Neural cell (in vitro differentiated cells): ENCODE data around the gene ZNF248. TPM values are rescaled to one million over a fixed set of nuclear protein-coding genes. Genes with fewer than 3 reads are reported as not detected.

Experiments used
- H2AFZ ChIP-seq: fragments of 200-600, 300-800 bp; sonication (generic), shearing (Covaris generic); 2 replicates; pipeline ENCODE4 v1.6.0; 2014; ENCODE audit warnings: low read depth, mild to moderate bottlenecking, antibody characterized with exemption, low read length, moderate library complexity
- H3F3A ChIP-seq: fragments of 200-600 bp; shearing (Covaris generic); 2 replicates; pipeline ENCODE4 v1.6.1; 2016; ENCODE audit warnings: mild to moderate bottlenecking, moderate library complexity, mixed read lengths, antibody characterized with exemption, low read length; ENCODE audit not compliant: insufficient read depth, poor library complexity, severe bottlenecking
- H3K27ac ChIP-seq: fragments of 200-600, 300-800 bp; sonication (generic), shearing (Covaris generic); 2 replicates; pipeline ENCODE4 v1.5.1; 2014; ENCODE audit warnings: mild to moderate bottlenecking, low read length, moderate library complexity
- H3K27me3 ChIP-seq: fragments of 300-800, 200-600 bp; sonication (generic), shearing (Covaris generic); 2 replicates; pipeline ENCODE4 v1.6.0; 2014; ENCODE audit warnings: mild to moderate bottlenecking, low read depth, low read length, moderate library complexity; ENCODE audit not compliant: insufficient read depth
- H3K36me3 ChIP-seq: fragments of 300-800, 200-600 bp; sonication (generic), shearing (Covaris generic); 2 replicates; pipeline ENCODE4 v1.5.1; 2014; ENCODE audit warnings: mild to moderate bottlenecking, antibody characterized with exemption, low read length, moderate library complexity; ENCODE audit not compliant: insufficient read depth
- H3K4me2 ChIP-seq: fragments of 300-800, 200-600 bp; sonication (generic), shearing (Covaris generic); 2 replicates; pipeline ENCODE4 v1.6.0; 2014; ENCODE audit warnings: mild to moderate bottlenecking, low read length
- H3K4me3 ChIP-seq: fragments of 300-800, 200-600 bp; sonication (generic), shearing (Covaris generic); 2 replicates; pipeline ENCODE4 v1.5.1; 2014; ENCODE audit warnings: mild to moderate bottlenecking, low read length, moderate library complexity
- H3K79me2 ChIP-seq: fragments of 200-600 bp; shearing (Covaris generic); replicated peaks from 2 replicates; pipeline ENCODE4 v1.6.0; 2014; ENCODE audit warnings: mild to moderate bottlenecking, low read length, moderate library complexity; ENCODE audit not compliant: insufficient read depth
- H3K9ac ChIP-seq: fragments of 300-800, 200-600 bp; sonication (generic), shearing (Covaris generic); 2 replicates; pipeline ENCODE4 v1.6.1; 2016; ENCODE audit warnings: mild to moderate bottlenecking, low read length, mixed read lengths
- H3K9me2 ChIP-seq: fragments of 200-600 bp; shearing (Covaris generic); 2 replicates; pipeline ENCODE4 v1.6.1; 2016; ENCODE audit warnings: mild to moderate bottlenecking, low read length, mixed read lengths; ENCODE audit not compliant: insufficient read depth
- H3K9me3 ChIP-seq: fragments of 200-600, 300-800 bp; sonication (generic), shearing (Covaris generic); 2 replicates; pipeline ENCODE4 v1.6.1; 2016; ENCODE audit warnings: mild to moderate bottlenecking, mixed run types, low read length, moderate library complexity, mixed read lengths
- H4K20me1 ChIP-seq: fragments of 200-600 bp; shearing (Covaris generic); 2 replicates; pipeline ENCODE4 v1.6.1; 2016; ENCODE audit warnings: mild to moderate bottlenecking, mixed run types; ENCODE audit not compliant: insufficient read depth
- CTCF ChIP-seq: fragments of 450-650 bp; IDR thresholded peaks from 2 replicates; pipeline ENCODE4 v1.5.1; 2014; ENCODE audit warnings: antibody characterized with exemption, mild to moderate bottlenecking, moderate library complexity; ENCODE audit not compliant: poor library complexity, severe bottlenecking
- EP300 ChIP-seq: fragments of 450-650 bp; conservative IDR thresholded peaks from 2 replicates; pipeline ENCODE4 v1.6.1; 2014; ENCODE audit warnings: antibody characterized with exemption, mild to moderate bottlenecking, moderate library complexity; ENCODE audit not compliant: poor library complexity, severe bottlenecking
- EZH2 ChIP-seq: fragments of 200-600, 300-800 bp; shearing (Covaris generic), sonication (generic); IDR thresholded peaks from 2 replicates; pipeline ENCODE4 v1.6.1; 2014; ENCODE audit warnings: antibody characterized with exemption, low read length, borderline replicate concordance, mild to moderate bottlenecking; ENCODE audit not compliant: insufficient read depth, poor library complexity, severe bottlenecking
- MXI1 ChIP-seq: fragments of 450-650 bp; conservative IDR thresholded peaks from 2 replicates; pipeline ENCODE4 v1.6.1; 2014; ENCODE audit warnings: antibody characterized with exemption, mild to moderate bottlenecking; ENCODE audit not compliant: poor library complexity, severe bottlenecking
- POLR2AphosphoS5 ChIP-seq: IDR thresholded peaks from 2 replicates; pipeline ENCODE4 v1.6.1; 2012
- RAD21 ChIP-seq: fragments of 450-650 bp; conservative IDR thresholded peaks from 2 replicates; pipeline ENCODE4 v1.6.1; 2014; ENCODE audit warnings: antibody characterized with exemption, mild to moderate bottlenecking, moderate library complexity
- REST ChIP-seq: IDR thresholded peaks from 2 replicates; pipeline ENCODE4 v1.6.1; 2012; ENCODE audit warnings: borderline replicate concordance
- SMC3 ChIP-seq: fragments of 450-650 bp; conservative IDR thresholded peaks from 2 replicates; pipeline ENCODE4 v1.6.1; 2014; ENCODE audit warnings: antibody characterized with exemption, mild to moderate bottlenecking, moderate library complexity; ENCODE audit not compliant: poor library complexity
- TAF1 ChIP-seq: IDR thresholded peaks from 2 replicates; pipeline ENCODE4 v1.6.1; 2012; ENCODE audit warnings: low read depth
- polyA minus RNA-seq: library from RNA; depleted of rRNA, polyadenylated mRNA; stranded (reverse); fragments of >200 nt; gene quantifications from 2 replicates; pipeline ENCODE4 v1.2.3, GENCODE V29; 2014
- polyA plus RNA-seq: library from polyadenylated mRNA; depleted of rRNA; stranded (reverse); fragments of >200 nt; gene quantifications from 2 replicates; pipeline ENCODE4 v1.2.3, GENCODE V29; 2014

ZNF248 gene
- polyA plus RNA-seq (0.24 TPM in 1 of 2 replicates, not detected in the other), polyA minus RNA-seq (0.24 and 0.35 TPM in 2 replicates)

GRCh38 chr10:37857287-37858211, at the start of gene ZNF248:
ZNF248 (minus strand) TSS chr10:37857610; CDS start chr10:37856310, 1,300 bp downstream.
- no peaks in the 10 kb centered on the region for H3K79me2 ChIP-seq
- H3K27me3 ChIP-seq = no peaks in the 10 kb centered on the region
- H3K9me3 ChIP-seq = peaks cover 6% of the 10 kb centered on the region
- no peak within 1 kb of the TSS for H2AFZ ChIP-seq
- no peak within 1 kb of the TSS for H3K4me3 ChIP-seq
- no peaks in the 10 kb centered on the region for H3F3A ChIP-seq
- no peak within 1 kb of the TSS for H3K4me2 ChIP-seq
- H3K9me2 ChIP-seq = no peaks in the 10 kb centered on the region
- no peaks in the 10 kb centered on the region for H4K20me1 ChIP-seq
- H3K9ac ChIP-seq = no peak within 1 kb of the TSS
- TF ChIP-seq MXI1 (no peak), EP300 (no peak), REST (no peak), RAD21 (no peak), SMC3 (no peak), POLR2AphosphoS5 (no peak), CTCF (no peak), TAF1 (no peak), EZH2 (no peak)
- no peaks in the 10 kb centered on the region for H3K36me3 ChIP-seq
- H3K27ac ChIP-seq = no peak within 1 kb of the TSS

GRCh38 chr10:37906382-37906781, 49.0 kb upstream of the ZNF248 start:
- Histone ChIP-seq H3F3A (no peaks in the 10 kb centered on the region), H3K9me3 (no peaks in the 10 kb centered on the region), H3K27me3 (no peaks in the 10 kb centered on the region), H3K27ac (no peak overlapping the region), H3K79me2 (no peaks in the 10 kb centered on the region), H3K9ac (no peak overlapping the region), H3K9me2 (no peaks in the 10 kb centered on the region), H3K36me3 (no peaks in the 10 kb centered on the region), H4K20me1 (no peaks in the 10 kb centered on the region), H3K4me2 (no peak overlapping the region), H3K4me3 (no peak overlapping the region), H2AFZ (no peak overlapping the region)
- TF ChIP-seq MXI1 (no peak), EZH2 (no peak), SMC3 (no peak), EP300 (no peak), REST (no peak), TAF1 (no peak), POLR2AphosphoS5 (no peak), CTCF (no peak), RAD21 (no peak)
